Measurements from ENCODE around the gene LEAP2.

The LEAP2 gene

GRCh38 chr5:132856011-132856410 lies 17.5 kb upstream of the LEAP2 start:
- no peak for TF ChIP-seq CTCF (conservative IDR thresholded peaks at IDR 0.05; ENCODE audit: low read depth, low read length)
- no peak overlapping the region for H3K4me3 ChIP-seq (ENCODE audit: low read length)
- DNase-seq (ENCODE audit: low read depth) = no peak

- H3K4me3 ChIP-seq (ENCODE audit: low read length) = no peak overlapping the region
- no peak for DNase-seq (ENCODE audit: low read depth)
- no peak for TF ChIP-seq CTCF (conservative IDR thresholded peaks at IDR 0.05; ENCODE audit: low read depth, low read length)
Measured at GRCh38 chr5:132859889-132860437, 13.5 kb upstream of the LEAP2 start.

GRCh38 chr5:132860742-132861141 lies 12.7 kb upstream of the LEAP2 start:
- no peak for DNase-seq (ENCODE audit: low read depth)
- no peak overlapping the region for H3K4me3 ChIP-seq (ENCODE audit: low read length)
- no peak for TF ChIP-seq CTCF (conservative IDR thresholded peaks at IDR 0.05; ENCODE audit: low read depth, low read length)

GRCh38 chr5:132865668-132866341 lies 7.7 kb upstream of the LEAP2 start:
- H3K4me3 ChIP-seq (ENCODE audit: low read length) = peak overlapping the region; percentile 95
- DNase-seq (ENCODE audit: low read depth) = no peak
- TF ChIP-seq CTCF (conservative IDR thresholded peaks at IDR 0.05; ENCODE audit: low read depth, low read length) = no peak

GRCh38 chr5:132866342-132867045 lies 7.0 kb upstream of the LEAP2 start, which contains the start of the genes GDF9 and UQCRQ:
TSS of gene GDF9 (minus strand) at chr5:132866469. CDS start at chr5:132864533, 1,936 bp downstream.
TSS of gene UQCRQ (plus strand) at chr5:132866642. CDS start at chr5:132866882, 240 bp downstream.
- DNase-seq (ENCODE audit: low read depth) = peak; percentile 99
- TF ChIP-seq CTCF (conservative IDR thresholded peaks at IDR 0.05; ENCODE audit: low read depth, low read length) = peak; percentile 19
- peak within 1 kb of the TSS; percentile 95 for H3K4me3 ChIP-seq (ENCODE audit: low read length)

GRCh38 chr5:132867046-132867451 lies 6.4 kb upstream of the LEAP2 start:
- TF ChIP-seq CTCF (conservative IDR thresholded peaks at IDR 0.05; ENCODE audit: low read depth, low read length) = peak; percentile 5
- peak overlapping the region; percentile 95 for H3K4me3 ChIP-seq (ENCODE audit: low read length)
- no peak for DNase-seq (ENCODE audit: low read depth)

Measured in retinal pigment epithelial cell (primary cell).